HG02870 (cell line): Measurements from ENCODE around the gene MAL.
"Not testable (repeated sequence)": the region's sequence is repeated elsewhere in the genome, so short reads cannot be mapped to it uniquely, and the experiment has no call there.

Source experiments
- ATAC-seq: cut with Tn5 transposase; IDR thresholded peaks from one replicate; pipeline ENCODE4 v1.9.1; 2021; ENCODE audit warnings: mild to moderate bottlenecking, moderate library complexity; ENCODE audit not compliant: unreplicated experiment

The MAL gene

DNA sequence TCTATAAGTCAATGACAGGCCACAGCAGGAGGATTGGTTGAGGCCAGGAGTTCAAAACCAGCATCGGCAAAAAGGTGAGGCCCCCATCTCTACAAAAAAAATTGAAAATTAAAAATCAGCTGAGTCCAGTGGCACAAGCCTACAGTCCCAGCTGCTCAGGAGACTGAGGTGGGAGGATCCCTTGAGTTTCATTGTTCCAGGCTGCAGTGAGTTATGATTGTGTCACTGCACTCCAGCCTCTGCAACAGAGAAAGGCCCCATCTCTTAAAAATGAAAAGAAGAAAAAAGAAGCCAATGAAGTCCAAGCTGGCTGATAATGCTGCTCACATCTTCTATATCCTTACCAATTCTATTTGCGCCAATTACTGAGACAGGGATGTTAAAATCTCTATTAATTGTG, 57.0 kb downstream of the MAL start:
- ATAC-seq = no peak

GRCh38 chr2:95086017-95086416, 60.5 kb downstream of the MAL start:
- no peak for ATAC-seq

DNA sequence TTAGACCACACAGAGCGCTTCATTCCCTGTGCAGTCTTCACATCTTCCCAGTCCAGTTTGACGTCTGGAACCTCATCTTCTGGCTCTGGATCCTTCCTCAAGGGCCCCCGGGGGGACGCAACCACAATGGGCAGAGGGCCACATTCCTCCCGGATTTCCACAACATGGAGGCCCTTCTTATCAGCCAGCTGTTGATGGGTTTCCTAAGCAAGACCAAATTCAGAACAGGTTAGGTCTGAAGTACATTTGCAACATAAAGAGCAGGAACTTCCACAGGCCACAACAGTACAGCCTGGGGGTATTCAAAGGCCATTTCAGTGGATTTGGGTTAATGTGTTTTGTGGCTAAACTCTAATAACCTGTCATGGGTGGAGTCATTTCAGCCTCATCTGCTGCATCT, 61.9 kb downstream of the MAL start:
- ATAC-seq = no peak

DNA sequence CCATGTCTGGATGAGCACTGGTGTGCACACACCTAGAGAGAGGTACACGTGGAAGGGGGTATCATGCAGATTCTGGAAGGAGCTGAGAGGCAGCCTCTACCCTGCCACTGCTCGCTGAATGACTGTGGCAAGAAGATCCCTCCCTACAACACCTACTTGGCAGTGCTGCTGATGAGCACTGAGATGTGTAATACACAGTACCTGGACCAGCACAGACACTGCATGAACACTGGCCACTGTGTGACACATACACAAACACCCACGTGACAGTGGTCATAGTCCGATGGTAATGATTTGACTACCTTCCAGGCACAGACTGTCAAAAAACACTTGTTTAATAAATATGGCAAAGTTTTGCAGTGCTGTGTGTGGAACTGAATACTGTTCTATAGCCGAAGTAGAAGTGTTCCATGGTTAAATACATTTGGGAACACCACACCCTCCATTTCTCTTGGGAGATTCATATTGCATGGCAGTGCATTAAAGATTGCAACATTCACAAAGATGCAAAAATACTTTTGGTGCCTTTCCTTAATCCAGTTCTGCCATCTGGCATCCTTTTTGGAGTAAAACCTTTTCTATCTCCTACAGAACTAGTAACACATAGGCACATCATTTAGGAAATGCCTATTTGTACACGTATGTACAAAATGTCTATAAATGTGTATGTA, 66.5 kb downstream of the MAL start:
- no peak for ATAC-seq

GRCh38 chr2:95098273-95098672, 72.8 kb downstream of the MAL start:
- ATAC-seq = not testable (repeated sequence)

DNA sequence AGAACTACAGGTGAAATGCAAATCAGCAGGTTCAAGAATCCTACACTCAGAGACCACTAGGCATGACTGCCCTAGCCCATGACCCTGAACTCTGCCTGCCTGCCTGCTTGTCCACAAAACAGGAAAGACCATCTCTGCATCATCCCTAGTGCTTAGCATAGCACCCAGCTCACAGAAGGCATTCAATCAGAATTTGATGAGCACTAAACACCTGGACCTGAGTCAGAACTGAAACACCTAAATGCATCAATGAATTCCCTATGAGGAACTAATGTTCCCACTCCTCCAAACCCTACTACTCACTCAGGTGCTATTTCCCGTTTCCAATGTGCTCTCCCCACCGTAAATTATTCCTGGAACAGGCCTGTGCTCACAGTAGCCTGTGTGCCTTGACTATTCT, 74.4 kb downstream of the MAL start:
- no peak for ATAC-seq
